ENCODE measurements around the gene AVEN.
A peak's percentile ranks its signal among the peaks of the same experiment; 100 is the strongest.

GRCh38 chr15:33834892-33835743 lies 203.9 kb downstream of the AVEN start:
- TF ChIP-seq RXRA (IDR thresholded peaks at IDR 0.05; ENCODE audit: insufficient read depth, low read depth, low read length) = no peak
- no peak for TF ChIP-seq GABPA (IDR thresholded peaks at IDR 0.05; ENCODE audit: borderline replicate concordance, insufficient read depth, low read length)
- no peak for TF ChIP-seq FOSL1 (IDR thresholded peaks at IDR 0.05; ENCODE audit: insufficient read depth, low read depth, low read length)
- peak; percentile 70 for TF ChIP-seq CEBPB (IDR thresholded peaks at IDR 0.05; ENCODE audit: low read depth, low read length)
- TF ChIP-seq, protein P1, sequence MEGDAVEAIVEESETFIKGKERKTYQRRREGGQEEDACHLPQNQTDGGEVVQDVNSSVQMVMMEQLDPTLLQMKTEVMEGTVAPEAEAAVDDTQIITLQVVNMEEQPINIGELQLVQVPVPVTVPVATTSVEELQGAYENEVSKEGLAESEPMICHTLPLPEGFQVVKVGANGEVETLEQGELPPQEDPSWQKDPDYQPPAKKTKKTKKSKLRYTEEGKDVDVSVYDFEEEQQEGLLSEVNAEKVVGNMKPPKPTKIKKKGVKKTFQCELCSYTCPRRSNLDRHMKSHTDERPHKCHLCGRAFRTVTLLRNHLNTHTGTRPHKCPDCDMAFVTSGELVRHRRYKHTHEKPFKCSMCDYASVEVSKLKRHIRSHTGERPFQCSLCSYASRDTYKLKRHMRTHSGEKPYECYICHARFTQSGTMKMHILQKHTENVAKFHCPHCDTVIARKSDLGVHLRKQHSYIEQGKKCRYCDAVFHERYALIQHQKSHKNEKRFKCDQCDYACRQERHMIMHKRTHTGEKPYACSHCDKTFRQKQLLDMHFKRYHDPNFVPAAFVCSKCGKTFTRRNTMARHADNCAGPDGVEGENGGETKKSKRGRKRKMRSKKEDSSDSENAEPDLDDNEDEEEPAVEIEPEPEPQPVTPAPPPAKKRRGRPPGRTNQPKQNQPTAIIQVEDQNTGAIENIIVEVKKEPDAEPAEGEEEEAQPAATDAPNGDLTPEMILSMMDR (IDR thresholded peaks at IDR 0.05; ENCODE audit: control extremely low read depth in 1 of 3, insufficient read depth in 1 of 3, low read depth in 1 of 3, low read length in 3 of 3) = no peak
- TF ChIP-seq EZH2 (IDR thresholded peaks at IDR 0.05; ENCODE audit: low read depth, low read length, severe bottlenecking) = no peak
- TF ChIP-seq ZNF274 (IDR thresholded peaks at IDR 0.05; ENCODE audit: borderline replicate concordance, extremely low read depth, low read length) = no peak
- TF ChIP-seq KDM5A (IDR thresholded peaks at IDR 0.05; ENCODE audit: low read length) = no peak
- no peak for TF ChIP-seq EGR1 (IDR thresholded peaks at IDR 0.05; ENCODE audit: borderline replicate concordance, low read depth, low read length)
- TF ChIP-seq EP300 (IDR thresholded peaks at IDR 0.05; ENCODE audit: borderline replicate concordance in 1 of 2, low read depth in 2 of 2, low read length in 2 of 2) = no peak
- TF ChIP-seq, protein P2, sequence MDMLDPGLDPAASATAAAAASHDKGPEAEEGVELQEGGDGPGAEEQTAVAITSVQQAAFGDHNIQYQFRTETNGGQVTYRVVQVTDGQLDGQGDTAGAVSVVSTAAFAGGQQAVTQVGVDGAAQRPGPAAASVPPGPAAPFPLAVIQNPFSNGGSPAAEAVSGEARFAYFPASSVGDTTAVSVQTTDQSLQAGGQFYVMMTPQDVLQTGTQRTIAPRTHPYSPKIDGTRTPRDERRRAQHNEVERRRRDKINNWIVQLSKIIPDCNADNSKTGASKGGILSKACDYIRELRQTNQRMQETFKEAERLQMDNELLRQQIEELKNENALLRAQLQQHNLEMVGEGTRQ (IDR thresholded peaks at IDR 0.05; ENCODE audit: low read length) = 0 out of 2 replicates have a peak, but pooled peaks have one; percentile 14
- TF ChIP-seq RFX5 (IDR thresholded peaks at IDR 0.05; ENCODE audit: borderline replicate concordance, low read depth, low read length) = no peak
- no peak for TF ChIP-seq KDM1A (IDR thresholded peaks at IDR 0.05; ENCODE audit: borderline replicate concordance, low read length)

Data from H1 (cell line).